GM18498 (cell line): Measurements from ENCODE around the gene TAF10.

Experiments
- ATAC-seq: cut with Tn5 transposase; IDR thresholded peaks from one replicate; pipeline ENCODE4 v1.9.1; 2021; ENCODE audit warnings: mild to moderate bottlenecking, moderate library complexity; ENCODE audit not compliant: unreplicated experiment

Gene TAF10

GRCh38 chr11:6586434-6587359 lies 25.3 kb downstream of the TAF10 start:
- no peak for ATAC-seq

- ATAC-seq: no peak
Measured at GRCh38 chr11:6584528-6584927, 27.5 kb downstream of the TAF10 start.

GRCh38 chr11:6583584-6583983 lies 28.4 kb downstream of the TAF10 start:
- no peak for ATAC-seq

DNA sequence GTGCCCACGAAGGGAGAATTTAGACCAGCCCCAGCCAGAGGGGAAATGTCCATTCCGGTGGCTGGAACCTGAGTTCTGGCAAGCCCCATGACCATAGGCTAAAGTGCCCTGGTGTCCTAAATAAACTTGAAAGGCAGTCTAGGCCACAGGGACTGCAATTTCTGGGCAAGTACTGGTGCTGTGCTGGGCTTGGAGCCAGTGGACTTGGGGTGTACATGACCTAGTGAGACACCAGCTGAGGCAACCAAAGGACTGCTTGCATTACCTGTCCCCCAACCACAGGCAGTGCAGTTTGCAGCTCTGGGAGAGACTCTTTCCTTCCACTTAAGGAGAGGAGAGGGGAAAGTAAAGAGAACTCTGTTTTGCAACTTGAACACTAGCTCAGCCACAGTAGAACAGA lies 32.3 kb downstream of the TAF10 start:
- ATAC-seq: no peak

GRCh38 chr11:6578134-6578533 lies 33.9 kb downstream of the TAF10 start:
- ATAC-seq: no peak

DNA sequence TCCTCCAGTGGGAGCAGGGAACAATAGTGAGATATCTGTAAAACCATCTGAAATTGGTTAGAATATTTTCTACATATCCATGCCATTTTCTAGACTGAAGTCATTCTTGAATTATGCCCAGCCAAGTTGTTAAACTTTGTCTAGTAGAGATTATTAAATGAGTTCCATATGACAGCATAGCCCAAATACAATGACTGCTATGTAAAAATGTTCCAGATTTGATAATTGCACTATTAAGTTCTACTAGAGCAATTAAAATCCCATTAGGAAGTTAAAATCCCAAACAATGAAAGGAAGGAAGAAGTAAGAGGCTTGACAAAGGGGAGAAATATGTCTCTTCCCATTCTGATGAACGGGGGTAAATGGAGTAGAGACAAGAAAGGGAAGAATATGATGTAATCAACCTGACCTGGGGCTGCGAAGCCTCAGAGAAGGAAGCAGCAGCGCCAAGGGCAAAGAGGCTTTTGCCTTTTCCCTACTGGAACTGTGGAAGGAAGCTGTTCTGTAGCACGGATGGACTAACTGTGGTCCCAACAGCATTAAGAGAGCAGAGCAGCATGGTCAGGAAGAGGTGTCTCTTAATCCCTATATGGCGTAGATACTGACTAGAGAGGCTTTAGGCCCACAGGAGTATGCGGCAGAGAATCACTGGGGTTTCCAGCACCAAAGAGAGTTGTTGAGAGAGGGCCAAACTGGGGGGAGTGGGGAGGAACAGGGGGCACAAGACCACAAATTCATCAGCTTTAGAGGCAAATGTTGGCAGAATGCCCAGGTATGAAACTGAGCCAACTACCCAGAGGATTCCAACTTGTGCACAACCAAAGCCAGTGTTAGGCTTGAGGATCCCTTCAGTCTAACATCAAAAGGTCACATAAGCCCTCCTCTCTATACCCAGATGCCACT lies 35.3 kb downstream of the TAF10 start:
- no peak for ATAC-seq

- no peak for ATAC-seq
Measured at GRCh38 chr11:6574816-6575715, 37.0 kb downstream of the TAF10 start.

DNA sequence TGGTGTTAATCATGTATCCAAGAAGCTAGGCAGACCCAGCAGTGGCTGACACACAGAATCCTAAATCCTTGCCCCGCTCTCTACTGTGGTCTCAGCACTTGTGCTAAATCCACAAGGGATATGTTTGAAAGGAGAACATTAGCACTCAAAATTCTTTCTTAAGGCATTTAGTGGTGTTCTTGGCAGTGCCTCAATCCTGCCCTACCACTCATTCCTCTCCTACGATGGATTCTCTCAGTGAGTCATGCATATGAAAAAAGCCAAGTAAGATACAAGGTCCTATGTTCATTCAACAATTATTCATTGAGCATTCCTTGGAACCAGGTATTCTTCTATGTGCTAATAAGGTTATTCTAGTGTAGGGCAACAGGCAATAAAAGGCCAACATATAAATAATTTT lies 39.8 kb downstream of the TAF10 start:
- no peak for ATAC-seq

GRCh38 chr11:6571434-6572008 lies 40.5 kb downstream of the TAF10 start:
- no peak for ATAC-seq

DNA sequence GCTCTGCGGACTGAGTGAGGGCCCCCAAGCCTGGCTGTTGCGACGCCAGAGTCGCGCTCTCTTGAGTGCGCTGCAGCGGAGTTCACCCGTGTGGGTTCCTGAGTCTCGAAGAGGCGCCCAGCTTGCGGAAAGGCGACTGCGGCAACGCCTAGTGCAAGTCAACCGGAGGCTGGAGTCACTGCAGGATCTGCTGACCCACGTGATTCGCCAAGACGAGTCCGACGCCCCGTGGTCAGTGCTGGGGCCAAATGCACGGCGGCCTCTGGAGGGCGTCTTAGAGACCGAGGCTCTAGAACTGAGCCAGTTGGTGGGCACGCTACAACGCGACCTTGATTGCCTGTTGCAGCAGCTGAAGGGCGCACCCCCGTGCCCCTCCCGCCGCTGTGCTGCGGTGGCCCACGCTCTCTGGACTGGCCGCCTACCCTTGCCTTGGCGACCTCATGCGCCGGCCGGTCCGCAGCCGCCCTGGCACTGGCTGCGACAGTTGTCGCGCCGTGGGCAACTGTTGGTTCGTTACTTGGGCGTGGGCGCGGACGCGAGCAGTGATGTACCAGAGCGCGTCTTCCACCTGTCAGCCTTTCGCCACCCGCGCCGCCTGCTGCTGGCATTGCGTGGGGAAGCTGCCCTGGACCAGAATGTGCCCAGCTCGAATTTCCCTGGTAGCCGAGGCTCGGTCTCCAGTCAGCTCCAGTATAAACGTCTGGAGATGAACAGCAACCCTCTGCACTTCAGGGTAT lies 41.2 kb downstream of the TAF10 start:
- ATAC-seq: no peak

GRCh38 chr11:6569706-6570105 lies 42.3 kb downstream of the TAF10 start:
- no peak for ATAC-seq

GRCh38 chr11:6568191-6568918 lies 43.7 kb downstream of the TAF10 start:
- no peak for ATAC-seq

DNA sequence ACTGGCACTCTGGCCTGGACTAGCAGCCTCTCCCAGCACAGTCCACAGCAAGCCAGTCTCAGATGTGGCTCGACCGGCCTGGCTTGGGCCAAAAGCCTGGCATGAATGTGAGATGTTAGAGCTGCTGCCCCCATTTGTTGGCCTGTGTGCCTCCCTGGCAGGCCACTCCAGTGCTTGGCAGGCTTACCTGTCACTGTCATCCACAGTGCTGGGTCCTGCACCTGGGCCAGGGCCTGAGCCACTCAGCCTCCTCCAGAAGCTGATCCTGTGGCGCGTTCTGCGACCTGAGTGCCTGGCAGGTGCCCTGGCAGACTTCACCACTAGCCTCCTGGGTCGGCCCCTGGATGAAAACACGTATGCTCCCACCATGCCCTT lies 44.7 kb downstream of the TAF10 start:
- no peak for ATAC-seq

- ATAC-seq: no peak
Measured at GRCh38 chr11:6566704-6567370, 45.2 kb downstream of the TAF10 start.

DNA sequence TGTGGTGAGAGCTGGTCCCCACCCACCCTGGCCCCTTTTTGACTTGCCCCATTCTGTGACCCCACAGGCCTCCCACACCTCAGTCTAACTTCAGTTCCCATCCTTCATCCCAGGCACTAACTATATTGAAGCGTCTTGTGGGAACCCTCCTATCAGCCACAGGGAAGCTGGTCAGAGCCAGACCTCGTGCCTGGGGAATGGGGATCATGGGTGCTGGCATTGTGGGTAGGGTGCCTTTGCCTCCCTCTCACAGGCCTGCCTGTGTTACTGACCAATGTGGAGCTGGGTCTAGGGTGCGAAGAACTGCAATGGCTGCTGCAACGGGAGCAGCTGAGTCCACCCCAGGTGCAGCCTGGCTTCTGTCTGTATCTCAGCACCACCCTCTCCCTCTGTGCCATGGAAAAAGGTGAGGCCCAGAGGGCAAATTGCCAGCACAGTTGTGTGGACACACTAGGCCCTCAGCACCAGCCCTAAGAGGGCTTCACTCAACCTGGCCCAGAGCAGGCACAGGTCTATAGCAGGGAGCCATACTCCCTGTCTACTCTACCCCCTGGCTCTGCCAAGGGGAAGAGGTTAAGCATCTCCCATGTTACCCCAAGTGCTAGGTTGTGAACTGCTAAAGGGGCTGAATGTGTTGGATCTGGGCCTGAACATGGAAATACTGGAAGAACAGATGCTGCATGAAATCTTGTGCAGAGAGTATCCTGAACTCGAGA lies 45.9 kb downstream of the TAF10 start:
- no peak for ATAC-seq

DNA sequence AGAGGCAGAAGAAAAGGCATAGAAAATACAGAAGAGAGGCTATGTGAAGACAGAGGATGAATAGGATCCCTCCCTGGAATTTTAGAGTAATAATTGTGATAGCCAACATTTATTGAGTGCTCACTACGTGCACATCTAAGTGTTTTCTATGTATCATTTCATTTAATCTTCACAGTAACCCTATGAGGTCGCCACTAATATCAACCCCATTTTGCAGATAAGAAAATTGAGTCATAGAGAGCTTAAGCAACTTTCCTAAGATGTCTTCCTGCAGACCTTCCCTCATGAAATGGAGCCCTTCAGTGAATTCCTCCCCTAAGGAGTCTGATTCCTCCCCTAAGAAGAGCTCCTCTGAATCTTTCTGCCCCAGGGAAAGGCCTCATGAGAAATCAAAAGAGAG lies 46.7 kb downstream of the TAF10 start:
- no peak for ATAC-seq

DNA sequence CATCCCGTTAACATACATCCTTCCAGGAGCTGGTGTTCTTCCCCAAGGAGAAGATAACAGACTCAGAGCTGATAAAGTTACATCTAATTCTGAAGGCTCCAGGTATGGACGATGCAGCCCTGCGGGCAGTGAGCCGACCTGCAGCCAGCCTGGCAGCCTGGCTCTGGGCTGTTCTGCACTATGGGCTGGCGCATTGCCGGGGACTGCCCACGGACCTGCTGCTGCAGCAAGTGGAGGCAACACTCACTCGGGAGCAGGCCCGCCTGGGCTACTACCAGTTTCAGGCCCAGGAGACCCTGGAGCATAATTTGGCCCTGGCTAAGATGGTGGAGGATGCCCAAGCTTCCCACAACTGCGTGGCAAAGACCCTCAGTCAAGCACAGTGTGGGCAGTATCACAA lies 48.3 kb downstream of the TAF10 start:
- ATAC-seq: no peak

- ATAC-seq: no peak
Measured at GRCh38 chr11:6563121-6563619, 48.8 kb downstream of the TAF10 start.
